HG03558 (cell line): ENCODE measurements around the gene HOXC10.

Source experiments
- ATAC-seq: cut with Tn5 transposase; IDR thresholded peaks from one replicate; pipeline ENCODE4 v1.9.1; 2021; ENCODE audit warnings: moderate number of reproducible peaks; ENCODE audit not compliant: unreplicated experiment; ENCODE audit errors: extremely low read depth

Gene HOXC10

GRCh38 chr12:53984901-53985691, at the start of gene HOXC10:
HOXC10 (plus strand) TSS chr12:53985146; CDS start chr12:53985260, 114 bp downstream.
- ATAC-seq, result no peak

DNA sequence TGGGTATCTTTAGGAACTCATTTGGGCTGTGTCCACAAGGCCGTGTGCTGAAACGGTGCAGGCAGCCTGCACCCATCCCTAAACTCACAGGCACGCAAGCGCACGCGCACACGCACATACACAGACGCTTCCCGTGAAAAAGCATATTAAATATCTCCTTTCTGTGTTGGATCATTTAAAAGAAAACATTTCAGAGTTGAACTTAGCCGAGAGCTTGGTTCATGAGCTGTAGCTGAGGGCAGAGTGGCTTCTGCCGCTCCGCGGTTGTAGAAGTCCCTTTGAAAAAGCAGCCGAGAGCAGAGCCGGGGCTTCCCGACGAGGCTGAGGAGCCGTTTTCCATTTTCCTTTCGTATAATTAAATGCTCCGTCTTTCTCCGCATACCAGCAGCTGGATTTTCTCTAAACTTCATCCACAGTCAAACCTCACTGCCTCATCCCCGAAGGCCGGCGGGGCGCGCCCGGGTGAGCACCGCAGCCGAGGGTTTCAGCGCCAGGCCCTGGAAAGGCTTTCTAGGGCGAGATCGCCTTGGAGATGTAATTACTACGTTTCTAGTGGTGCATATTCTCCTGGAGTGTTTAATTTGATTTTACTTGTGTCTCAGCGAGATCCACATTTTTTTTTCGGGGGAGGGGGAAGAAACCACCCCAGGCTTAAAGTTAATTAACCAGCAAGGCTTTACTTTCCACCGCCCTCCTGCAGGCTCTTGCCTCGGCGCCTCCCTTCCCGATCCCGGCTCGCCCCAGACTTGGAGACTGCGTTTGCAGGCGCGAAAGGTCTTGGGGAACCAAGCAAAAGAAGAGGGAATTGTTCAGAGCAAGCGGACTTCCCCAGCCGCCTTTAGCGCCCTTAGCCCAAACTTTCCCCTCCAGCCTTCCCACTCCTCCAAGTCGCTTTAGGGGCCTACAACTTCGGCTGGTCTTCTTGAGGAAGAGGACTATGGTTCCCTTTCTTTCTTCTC, 49.3 kb upstream of the HOXC10 start:
- ATAC-seq, result no peak

GRCh38 chr12:53937099-53937498, 47.8 kb upstream of the HOXC10 start:
- ATAC-seq, result no peak

- no peak for ATAC-seq
Observed at GRCh38 chr12:53937596-53938325, 47.2 kb upstream of the HOXC10 start.

DNA sequence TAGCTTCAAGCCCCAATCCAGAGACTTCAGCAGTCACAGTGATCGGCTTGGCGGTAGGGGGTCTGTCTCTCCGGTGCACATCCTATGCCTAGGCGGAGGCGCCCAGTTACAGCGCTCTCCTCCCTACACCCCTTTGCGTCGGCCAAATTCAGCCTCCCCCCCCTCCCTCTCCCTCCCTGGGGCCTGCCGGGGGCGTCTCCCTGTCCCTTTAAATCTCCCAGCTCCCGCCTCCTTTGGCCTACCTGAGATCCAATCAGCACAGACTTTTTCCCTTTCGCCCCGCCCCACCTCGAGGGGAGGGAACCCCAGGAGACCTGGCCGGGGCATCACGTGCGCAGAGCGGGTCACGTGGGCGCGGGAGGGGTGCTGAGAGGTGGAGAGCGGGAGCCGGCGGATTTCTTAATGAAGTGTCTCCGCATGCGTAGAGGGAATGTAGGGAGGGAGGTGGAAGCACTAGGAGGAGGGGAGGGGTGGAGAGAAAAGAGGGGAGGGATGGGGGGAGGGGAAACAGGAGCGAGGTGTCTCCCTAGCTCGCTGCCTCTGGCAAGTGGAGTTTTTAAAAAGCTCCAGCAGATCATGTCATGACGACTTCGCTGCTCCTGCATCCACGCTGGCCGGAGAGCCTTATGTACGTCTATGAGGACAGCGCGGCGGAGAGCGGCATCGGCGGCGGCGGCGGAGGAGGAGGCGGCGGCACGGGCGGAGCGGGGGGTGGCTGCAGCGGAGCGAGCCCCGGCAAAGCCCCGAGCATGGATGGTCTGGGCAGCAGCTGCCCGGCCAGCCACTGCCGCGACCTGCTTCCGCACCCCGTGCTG, 46.4 kb upstream of the HOXC10 start, which contains the start of gene HOXC13:
Gene HOXC13, plus strand, starts transcription at position 506 of the 815 bp plus-strand sequence. Its CDS starts 76 bp downstream, at position 582.
- no peak for ATAC-seq

- ATAC-seq, result no peak
Observed at GRCh38 chr12:53939141-53940108, 45.5 kb upstream of the HOXC10 start.

DNA sequence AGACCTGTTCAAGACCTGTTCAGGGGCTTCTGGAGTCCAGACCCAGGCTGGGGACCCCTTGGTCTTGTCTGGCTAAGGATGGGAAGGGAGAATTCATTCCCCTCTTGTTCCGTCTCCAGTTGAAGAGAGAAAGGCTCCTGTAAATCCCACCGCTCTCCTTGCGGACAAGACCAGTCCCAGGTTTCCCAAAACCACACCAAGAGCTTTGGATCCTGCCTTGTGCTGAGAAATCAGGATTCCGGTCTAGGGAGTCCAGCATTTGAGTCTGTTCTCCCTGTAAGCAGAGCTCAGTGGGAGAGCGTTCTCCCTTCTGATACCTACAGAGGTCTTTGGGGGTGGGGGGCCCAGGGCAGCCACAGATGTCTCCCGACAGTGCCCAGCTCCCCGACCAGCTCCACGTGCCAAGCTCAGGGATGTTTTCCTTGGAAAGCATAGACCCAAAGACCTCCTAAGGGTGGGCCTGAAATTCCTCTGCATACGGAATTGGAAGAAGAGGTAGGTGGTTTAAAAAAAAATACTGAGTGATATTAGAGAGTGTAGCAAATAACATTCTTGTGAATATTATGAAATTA, 44.4 kb upstream of the HOXC10 start:
- no peak for ATAC-seq

DNA sequence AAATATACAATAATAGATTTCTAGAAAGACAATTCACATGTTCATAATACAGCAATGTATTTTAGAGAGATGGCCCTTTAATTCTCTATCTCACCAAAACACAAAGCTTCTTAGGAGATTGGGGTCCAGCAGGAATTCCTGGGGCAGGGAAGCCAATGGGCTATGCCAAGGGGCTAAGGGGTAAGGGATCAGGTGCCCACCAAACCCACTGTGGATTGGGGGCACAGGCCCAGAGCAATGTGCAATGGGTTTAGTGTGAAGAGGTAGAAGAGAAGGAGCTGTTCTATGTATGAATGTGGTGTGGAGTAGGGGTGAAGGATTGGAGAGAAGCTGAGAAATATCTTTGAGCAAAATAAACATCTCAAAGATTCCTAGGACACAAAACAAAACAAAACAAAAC, 43.8 kb upstream of the HOXC10 start:
- no peak for ATAC-seq

DNA sequence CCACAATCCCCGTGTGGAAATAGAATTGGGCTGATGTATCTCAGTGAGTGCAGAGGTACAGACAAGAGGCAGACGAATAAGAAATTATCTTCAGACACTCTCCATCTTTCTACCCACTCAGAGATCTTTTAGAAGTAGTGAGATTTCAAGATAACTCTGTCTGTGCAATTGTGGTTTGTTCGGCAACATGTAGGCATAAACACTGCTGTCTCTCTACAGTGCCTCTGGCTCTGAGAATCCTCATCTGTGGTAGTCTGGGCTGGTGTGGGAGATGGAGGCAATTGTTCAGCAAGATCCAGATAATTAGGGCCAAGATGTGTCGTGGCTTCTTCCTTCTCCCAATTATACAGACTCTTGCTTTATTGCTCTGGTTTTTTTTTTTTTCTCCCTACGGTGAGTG, 43.2 kb upstream of the HOXC10 start:
- ATAC-seq, result no peak

GRCh38 chr12:53942467-53942997, 42.4 kb upstream of the HOXC10 start:
- ATAC-seq, result no peak

- ATAC-seq, result no peak
Observed at GRCh38 chr12:53944209-53944608, 40.7 kb upstream of the HOXC10 start.

DNA sequence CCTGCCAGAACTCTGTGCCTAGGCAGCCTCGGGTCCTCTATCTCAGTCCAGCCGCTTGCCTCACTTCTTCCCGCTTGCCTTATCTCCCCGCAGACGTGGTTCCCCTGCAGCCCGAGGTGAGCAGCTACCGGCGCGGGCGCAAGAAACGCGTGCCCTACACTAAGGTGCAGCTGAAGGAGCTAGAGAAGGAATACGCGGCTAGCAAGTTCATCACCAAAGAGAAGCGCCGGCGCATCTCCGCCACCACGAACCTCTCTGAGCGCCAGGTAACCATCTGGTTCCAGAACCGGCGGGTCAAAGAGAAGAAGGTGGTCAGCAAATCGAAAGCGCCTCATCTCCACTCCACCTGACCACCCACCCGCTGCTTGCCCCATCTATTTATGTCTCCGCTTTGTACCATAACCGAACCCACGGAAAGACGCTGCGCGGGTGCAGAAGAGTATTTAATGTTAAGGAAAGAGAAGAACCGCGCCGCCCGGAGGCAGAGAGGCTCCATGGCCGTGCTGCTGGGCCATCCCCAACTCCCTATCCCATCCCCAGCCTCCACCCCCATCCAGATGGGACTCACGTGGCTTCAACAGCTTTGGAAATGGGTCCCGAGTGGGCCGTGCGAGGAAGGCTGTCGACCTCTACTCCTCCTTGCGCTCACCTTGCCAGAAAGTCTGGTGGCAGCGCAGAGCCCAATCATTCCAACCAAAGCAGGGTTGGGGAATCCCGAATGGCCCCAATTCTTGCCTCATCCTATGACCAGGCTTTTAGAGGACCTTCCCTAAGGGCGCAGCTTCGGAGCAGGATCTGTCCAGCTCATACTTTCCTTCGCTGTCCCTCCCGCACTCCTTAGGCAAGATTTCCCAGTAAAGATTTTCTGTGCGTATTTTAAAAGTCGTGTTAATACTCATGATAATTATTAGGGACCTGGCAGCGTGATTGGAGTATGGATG, 39.8 kb upstream of the HOXC10 start:
- no peak for ATAC-seq

DNA sequence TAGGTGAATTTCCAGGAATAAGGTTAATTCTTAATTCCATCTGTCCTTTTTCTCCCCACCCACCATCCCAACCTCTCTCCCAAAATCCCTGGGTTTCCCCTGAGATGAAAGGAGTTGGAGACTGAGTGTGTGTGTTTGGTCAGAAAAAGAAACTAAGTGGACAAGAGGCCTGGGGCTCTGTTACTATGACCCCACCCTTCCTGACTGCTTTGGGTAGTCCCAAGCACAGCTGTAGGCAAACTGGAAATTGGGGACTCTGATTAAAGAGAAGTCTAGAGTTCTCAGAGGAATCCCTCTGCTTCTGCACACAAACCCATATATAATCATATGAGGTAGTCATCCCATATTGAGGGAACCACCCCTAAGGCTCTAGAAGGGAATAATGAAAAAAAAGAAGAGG, 37.2 kb upstream of the HOXC10 start:
- no peak for ATAC-seq

- no peak for ATAC-seq
Observed at GRCh38 chr12:53948650-53949593, 36.0 kb upstream of the HOXC10 start.

- ATAC-seq, result no peak
Observed at GRCh38 chr12:53949631-53950436, 35.1 kb upstream of the HOXC10 start.
